Right ventricle myocardium superior (tissue), 1 donor: Measurements from ENCODE around the gene TIMM50. TPM values are rescaled to one million over a fixed set of nuclear protein-coding genes. Genes with fewer than 3 reads are reported as not detected.
A peak's percentile ranks its signal among the peaks of the same experiment; 100 is the strongest.

Source experiments
- ATAC-seq: fragments of 200-7000 bp; cut with Tn5 transposase; one replicate; pipeline ENCODE4 v1.9.1; 2020; ENCODE audit warnings: mild to moderate bottlenecking; ENCODE audit not compliant: poor library complexity
- DNase-seq: peaks from one replicate; pipeline ENCODE4 v3.0.0-alpha.2; 2020
- intact Hi-C: fragments of 100-400 bp; cut with DNase I; formaldehyde crosslinking; loops from one replicate; pipeline ENCODE4 v1.11.2; 2022
- total RNA-seq: library from RNA; stranded (reverse); fragmentation: NEBNext Ultra II Directional; extraction: Animal tissue kit (Norgen Biotek cat#: 25700); gene quantifications from one replicate; pipeline ENCODE4 v1.2.1, GENCODE V29; 2021
- donor health status: DM: no; HTN: yes; CAD: no; lungs with severe emphysema.

The TIMM50 gene
- total RNA-seq, 1 donor from 2014 or later, result 80.6 TPM

GRCh38 chr19:39494661-39495060, 14.0 kb downstream of the TIMM50 start:
- ATAC-seq, result no peak
- intact Hi-C loops, result no loop called here
- DNase-seq, result no peak

GRCh38 chr19:39496063-39496462, 15.4 kb downstream of the TIMM50 start:
- intact Hi-C loops, result no loop called here
- ATAC-seq, result no peak
- DNase-seq, result no peak

GRCh38 chr19:39497701-39497995, 17.0 kb downstream of the TIMM50 start:
- intact Hi-C loops, result no loop called here
- ATAC-seq, result no peak
- no peak for DNase-seq

DNA sequence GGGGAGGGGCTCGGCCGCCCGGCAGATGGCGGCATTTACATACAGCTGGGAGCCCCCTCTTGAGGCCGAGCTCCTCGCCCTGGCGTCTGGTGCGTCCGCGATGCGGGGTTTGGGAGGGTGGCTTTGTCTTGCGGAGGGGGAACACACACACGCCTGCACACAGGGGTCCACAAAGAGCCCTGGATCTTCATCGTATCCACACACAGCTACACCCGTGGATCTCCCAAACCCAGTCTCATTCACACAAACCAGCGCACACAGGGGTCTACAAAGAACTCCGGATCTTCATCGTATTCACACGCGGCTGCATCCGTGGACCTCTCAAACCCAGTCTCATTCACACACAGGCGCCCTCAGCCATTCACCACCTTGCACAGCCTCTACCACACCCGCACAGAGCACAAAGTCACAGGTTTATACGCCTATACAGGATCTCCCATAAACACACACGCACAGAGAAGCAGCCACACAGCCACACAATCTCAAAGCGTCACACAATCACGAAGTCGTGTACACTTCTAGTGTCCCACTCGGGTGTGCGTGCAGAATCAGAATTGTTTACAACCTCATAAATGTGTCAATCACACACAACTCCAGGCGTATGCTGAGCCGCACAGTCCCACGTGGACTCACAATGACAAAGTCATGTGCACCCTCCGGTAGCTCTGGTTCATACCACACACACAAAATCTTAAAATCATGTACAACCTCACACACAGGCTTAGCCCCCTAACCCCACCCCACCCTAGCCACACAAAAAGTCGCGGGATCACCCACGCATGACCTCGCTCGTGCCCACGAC, 17.6 kb downstream of the TIMM50 start:
- intact Hi-C loops, result no loop called here
- ATAC-seq (peak; percentile 49), DNase-seq (no peak)

DNA sequence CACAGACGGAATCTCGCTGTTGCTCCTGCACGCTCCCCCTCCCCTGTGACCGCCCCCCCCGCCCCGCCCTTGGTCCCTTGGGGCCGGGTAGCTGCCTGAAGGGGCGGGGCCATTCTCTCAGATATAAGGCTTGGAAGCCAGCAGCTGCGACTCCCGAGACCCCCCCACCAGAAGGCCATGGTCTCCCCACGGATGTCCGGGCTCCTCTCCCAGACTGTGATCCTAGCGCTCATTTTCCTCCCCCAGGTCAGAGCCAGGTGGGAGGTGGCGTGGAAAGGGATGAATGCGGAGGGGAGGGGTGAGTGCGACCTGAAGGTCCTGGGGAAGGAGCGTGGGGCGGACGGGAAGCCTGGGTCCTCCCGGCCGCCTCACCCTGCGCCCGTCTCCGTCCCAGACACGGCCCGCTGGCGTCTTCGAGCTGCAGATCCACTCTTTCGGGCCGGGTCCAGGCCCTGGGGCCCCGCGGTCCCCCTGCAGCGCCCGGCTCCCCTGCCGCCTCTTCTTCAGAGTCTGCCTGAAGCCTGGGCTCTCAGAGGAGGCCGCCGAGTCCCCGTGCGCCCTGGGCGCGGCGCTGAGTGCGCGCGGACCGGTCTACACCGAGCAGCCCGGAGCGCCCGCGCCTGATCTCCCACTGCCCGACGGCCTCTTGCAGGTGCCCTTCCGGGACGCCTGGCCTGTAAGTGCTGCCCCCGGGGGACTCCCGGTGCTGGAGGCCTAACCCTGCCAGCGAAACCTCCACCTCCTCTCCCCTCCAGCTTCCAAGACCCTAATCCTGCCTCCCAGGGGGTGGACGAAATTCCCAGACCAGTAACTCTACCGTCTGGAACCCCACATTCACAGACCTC, 18.4 kb downstream of the TIMM50 start, which contains the start of gene DLL3:
Gene DLL3 (plus strand): TSS at position 150 of the 845 bp plus-strand sequence. CDS start 28 bp downstream, at position 178.
- intact Hi-C loops, result no loop called here
- DNase-seq (no peak), ATAC-seq (no peak)

- DNase-seq, result no peak
- intact Hi-C loops, result no loop called here
- ATAC-seq, result no peak
These were observed 19.3 kb downstream of the TIMM50 start for GRCh38 chr19:39499932-39500331.

DNA sequence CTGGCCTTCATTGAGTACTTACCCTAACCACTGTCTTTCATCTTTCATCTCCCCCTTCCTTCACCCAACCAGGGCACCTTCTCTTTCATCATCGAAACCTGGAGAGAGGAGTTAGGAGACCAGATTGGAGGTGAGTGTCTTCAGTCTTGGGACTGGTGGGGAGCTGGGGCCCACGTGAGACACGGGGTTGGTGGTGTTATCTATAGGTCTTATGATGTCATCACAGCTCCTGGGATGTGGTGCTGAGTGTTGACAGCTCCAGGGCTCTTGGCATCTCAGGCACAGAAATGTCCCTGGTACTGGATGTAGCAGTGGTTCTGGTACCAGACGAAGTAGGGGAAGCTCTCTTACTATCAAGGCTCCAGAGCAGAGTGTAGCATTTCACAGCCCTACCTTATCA, 19.9 kb downstream of the TIMM50 start:
- intact Hi-C loops, result no loop called here

GRCh38 chr19:39501340-39501739, 20.7 kb downstream of the TIMM50 start:
- ATAC-seq (no peak), DNase-seq (no peak)
- intact Hi-C loops, result no loop called here

More for the DNA sequence above, 19.9 kb downstream of the TIMM50 start:
- no peak for ATAC-seq
- DNase-seq, result no peak

- DNase-seq (peak; percentile 75), ATAC-seq (peak; percentile 76)
- intact Hi-C loops, result no loop called here
These were observed 22.2 kb downstream of the TIMM50 start for GRCh38 chr19:39502640-39503417.

- intact Hi-C loops, result no loop called here
- ATAC-seq (no peak), DNase-seq (no peak)
These were observed 25.9 kb downstream of the TIMM50 start for GRCh38 chr19:39506598-39506943.

DNA sequence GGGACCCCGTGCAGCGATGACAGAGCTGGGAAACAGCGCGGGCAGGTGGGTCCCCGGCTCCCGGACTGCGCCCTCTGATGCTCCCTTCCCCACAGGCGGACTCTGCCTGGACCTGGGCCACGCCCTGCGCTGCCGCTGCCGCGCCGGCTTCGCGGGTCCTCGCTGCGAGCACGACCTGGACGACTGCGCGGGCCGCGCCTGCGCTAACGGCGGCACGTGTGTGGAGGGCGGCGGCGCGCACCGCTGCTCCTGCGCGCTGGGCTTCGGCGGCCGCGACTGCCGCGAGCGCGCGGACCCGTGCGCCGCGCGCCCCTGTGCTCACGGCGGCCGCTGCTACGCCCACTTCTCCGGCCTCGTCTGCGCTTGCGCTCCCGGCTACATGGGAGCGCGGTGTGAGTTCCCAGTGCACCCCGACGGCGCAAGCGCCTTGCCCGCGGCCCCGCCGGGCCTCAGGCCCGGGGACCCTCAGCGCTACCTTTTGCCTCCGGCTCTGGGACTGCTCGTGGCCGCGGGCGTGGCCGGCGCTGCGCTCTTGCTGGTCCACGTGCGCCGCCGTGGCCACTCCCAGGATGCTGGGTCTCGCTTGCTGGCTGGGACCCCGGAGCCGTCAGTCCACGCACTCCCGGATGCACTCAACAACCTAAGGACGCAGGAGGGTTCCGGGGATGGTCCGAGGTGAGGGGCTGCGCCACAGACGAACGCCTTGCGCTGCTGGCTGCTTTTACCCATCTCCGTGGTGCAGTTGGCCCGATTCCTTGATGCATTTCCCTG, 26.5 kb downstream of the TIMM50 start:
- DNase-seq (no peak), ATAC-seq (no peak)
- intact Hi-C loops, result no loop called here

DNA sequence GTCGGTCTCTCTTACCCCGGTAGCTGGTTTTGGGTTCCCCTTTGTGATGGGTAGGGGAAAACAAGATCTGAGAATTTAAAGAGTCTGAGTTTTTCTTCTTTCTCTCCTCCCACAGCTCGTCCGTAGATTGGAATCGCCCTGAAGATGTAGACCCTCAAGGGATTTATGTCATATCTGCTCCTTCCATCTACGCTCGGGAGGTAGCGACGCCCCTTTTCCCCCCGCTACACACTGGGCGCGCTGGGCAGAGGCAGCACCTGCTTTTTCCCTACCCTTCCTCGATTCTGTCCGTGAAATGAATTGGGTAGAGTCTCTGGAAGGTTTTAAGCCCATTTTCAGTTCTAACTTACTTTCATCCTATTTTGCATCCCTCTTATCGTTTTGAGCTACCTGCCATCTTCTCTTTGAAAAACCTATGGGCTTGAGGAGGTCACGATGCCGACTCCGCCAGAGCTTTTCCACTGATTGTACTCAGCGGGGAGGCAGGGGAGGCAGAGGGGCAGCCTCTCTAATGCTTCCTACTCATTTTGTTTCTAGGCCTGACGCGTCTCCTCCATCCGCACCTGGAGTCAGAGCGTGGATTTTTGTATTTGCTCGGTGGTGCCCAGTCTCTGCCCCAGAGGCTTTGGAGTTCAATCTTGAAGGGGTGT, 27.2 kb downstream of the TIMM50 start:
- DNase-seq, result no peak
- ATAC-seq, result no peak
- intact Hi-C loops, result no loop called here

GRCh38 chr19:39508629-39509028, 28.0 kb downstream of the TIMM50 start:
- no peak for ATAC-seq
- intact Hi-C loops, result no loop called here
- no peak for DNase-seq

- DNase-seq (no peak), ATAC-seq (no peak)
- intact Hi-C loops, result no loop called here
These were observed 28.6 kb downstream of the TIMM50 start for GRCh38 chr19:39509233-39509632.

GRCh38 chr19:39512988-39513387, 32.4 kb downstream of the TIMM50 start:
- ATAC-seq (no peak), DNase-seq (no peak)
- intact Hi-C loops, result no loop called here

DNA sequence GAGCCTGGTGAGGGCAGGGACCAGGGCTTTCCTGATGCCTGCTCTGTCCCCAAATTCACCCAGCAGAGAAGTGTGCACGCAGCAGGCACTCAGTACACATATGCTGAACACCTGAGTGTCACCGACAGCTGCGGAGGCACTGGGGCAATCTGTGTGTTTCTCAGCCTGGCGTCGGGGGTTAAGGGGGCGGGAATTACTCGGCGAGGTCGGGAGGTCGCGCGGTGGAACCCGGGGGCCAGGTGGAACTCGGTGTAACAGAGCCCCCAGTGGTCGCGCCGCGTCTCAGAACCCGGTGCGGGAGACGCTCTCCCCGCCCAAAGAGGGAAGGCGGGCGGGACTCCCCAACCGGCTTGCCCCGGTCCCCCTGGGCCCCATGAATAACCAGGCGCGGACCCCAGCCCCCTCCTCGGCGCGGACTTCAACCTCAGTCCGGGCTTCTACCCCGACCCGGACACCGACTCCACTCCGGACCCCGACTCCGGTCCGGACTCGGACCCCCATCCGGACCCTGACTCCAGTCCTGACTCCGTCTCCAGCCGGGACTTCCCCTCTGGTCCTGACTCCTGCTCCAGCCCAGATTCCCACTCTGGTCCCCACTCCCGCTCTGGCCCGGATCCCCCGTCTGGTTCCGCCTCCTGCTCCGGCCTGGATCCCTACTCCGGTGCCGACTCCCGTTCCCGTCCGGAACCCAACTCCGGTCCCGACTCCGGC, 34.4 kb downstream of the TIMM50 start, which contains the start of gene SELENOV:
Gene SELENOV (plus strand): TSS at position 300 of the 711 bp plus-strand sequence. CDS start 74 bp downstream, at position 374.
- ATAC-seq (peak; percentile 18), DNase-seq (no peak)
- intact Hi-C loops, result no loop called here

DNA sequence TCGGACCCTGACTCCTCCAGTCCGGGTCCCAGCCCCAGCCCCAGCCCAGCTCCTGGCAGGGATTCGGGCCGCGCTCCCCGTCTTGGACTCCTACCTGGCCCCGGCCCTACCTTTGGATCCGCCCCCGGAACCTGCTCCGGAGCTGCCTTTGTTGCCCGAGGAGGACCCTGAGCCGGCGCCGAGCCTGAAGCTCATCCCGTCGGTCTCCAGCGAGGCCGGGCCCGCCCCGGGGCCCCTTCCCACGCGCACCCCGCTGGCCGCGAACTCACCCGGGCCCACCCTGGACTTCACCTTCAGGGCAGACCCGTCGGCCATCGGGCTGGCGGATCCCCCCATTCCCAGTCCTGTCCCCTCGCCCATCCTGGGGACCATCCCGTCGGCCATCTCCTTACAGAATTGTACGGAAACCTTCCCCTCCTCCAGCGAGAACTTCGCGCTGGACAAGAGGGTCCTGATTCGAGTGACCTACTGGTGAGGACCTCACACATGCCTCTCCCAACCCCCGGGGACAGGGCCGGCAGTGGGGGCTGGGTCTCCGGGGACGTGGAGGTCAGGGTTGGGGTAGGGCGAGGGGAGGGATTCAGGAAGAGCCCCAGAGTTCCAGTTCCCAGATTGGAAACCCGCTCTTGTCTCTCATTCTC, 35.0 kb downstream of the TIMM50 start:
- ATAC-seq (no peak), DNase-seq (no peak)
- intact Hi-C loops, result no loop called here
